Esophagus squamous epithelium (tissue), 5 donors: ENCODE measurements around the gene CRTC3. TPM values are rescaled to one million over a fixed set of nuclear protein-coding genes. Genes with fewer than 3 reads are reported as not detected.

Experiments
- DNase-seq: peaks from one replicate; lab custom pipeline; 2025; lab: John Stamatoyannopoulos, UW
- H3K27ac ChIP-seq, 4 donors: fragments of 200-600 bp; sonication (generic); one replicate each; pipeline ENCODE4 v1.5.1; 2016 to 2019; ENCODE audit warnings: mild to moderate bottlenecking in 1 of 4
- H3K27me3 ChIP-seq, 4 donors: fragments of 200-600 bp; sonication (generic); 1 replicate in 3 of 4; 2 replicates in 1 of 4; pipeline versions ENCODE4 v1.5.1 to v1.6.0; 2017 to 2021; ENCODE audit warnings: antibody characterized with exemption in 1 of 4
- H3K36me3 ChIP-seq, 3 donors: fragments of 200-600 bp; sonication (generic); one replicate each; pipeline ENCODE4 v1.5.1; 2016 to 2019
- H3K4me1 ChIP-seq, 3 donors: fragments of 200-600 bp; sonication (generic); one replicate each; pipeline ENCODE4 v1.5.1; 2017 to 2019
- H3K4me3 ChIP-seq, 4 donors: fragments of 200-600 bp; sonication (generic); 1 replicate in 3 of 4; 2 replicates in 1 of 4; pipeline ENCODE4 v1.5.1; 2016 to 2019; ENCODE audit warnings: mild to moderate bottlenecking in 2 of 4, moderate library complexity in 1 of 4
- H3K9me3 ChIP-seq, 3 donors: fragments of 200-600 bp; sonication (generic); one replicate each; pipeline ENCODE4 v1.5.1; 2016 to 2019
- POLR2A ChIP-seq, 4 donors: fragments of 450-650 bp; IDR thresholded peaks; one replicate each; pipeline ENCODE4 v1.6.1; 2017; ENCODE audit warnings: antibody characterized with exemption in 4 of 4, mild to moderate bottlenecking in 4 of 4, moderate library complexity in 3 of 4
- WGBS, 2 donors: methylation state at CpG; one replicate each; pipeline ENCODE4 v1.1.5; 2018; 5-methylcytosine and 5-hydroxymethylcytosine counted together
- intact Hi-C: fragments of 100-400 bp; cut with DNase I; formaldehyde crosslinking; loops from one replicate; pipeline ENCODE4 v1.15.0; 2022
- total RNA-seq, 4 donors: library from RNA; depleted of rRNA; stranded (reverse); fragments of >200 nt; gene quantifications; one replicate each; pipeline ENCODE4 v1.1.0, GENCODE V29; 2016
- TF ChIP-seq, protein P1 (sequence below), 6 experiments: fragments of 450-650 bp in 4 of 6; fragments of 200-600 bp in 2 of 6; sonication (generic) in 2 of 6; IDR thresholded peaks; one replicate each; pipeline ENCODE4 v1.5.1; 2016 to 2019; ENCODE audit warnings: antibody characterized with exemption in 6 of 6, mild to moderate bottlenecking in 4 of 6, moderate library complexity in 4 of 6
- donor health status: DM: yes; HTN: yes; CAD: no.

The CRTC3 gene
- total RNA-seq, 4 donors from 2014 or later: 10.0 to 33.0 (median 13.3) TPM

DNA sequence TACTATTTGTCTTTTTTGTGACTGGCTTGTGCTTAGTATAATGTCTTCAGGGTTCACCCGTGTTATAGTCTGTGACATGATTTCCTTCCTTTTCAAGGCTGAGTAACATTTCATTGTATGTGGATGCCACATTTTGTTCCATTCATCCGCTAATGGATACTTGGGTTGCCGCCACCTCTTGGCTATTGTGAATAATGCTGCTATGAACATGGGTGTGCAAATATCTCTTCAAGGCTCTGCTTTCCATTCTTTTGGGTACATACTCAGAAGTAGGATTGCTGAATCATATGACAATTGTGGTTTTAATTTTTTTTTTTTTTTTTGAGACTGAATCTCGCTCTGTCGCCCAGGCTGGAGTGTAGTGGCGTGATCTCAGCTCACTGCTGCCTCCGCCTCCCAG lies 15.4 kb downstream of the CRTC3 start:
- WGBS, 2 donors: 84 to 90% methylated on average over 7 of the region's 7 CpGs
- intact Hi-C loops: no loop called here

DNA sequence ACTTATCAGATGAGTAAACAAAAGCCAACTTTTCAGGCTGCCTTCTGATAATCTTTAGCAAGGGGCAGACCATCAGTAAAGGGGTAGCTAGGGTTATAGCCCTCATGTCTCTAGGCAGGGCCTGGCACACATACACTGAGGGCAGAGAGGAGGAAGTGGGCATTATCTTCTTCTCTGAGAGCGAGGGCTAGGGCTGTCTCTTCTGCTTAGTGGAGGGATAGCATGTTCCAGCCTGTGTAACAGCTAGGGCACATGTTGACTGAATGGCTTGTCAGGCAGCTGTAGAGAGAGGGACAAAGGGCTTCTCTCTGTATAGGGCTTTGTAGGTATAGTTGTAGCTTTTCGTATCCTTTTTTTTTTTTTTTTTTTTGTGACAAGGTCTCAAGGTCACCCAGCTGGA lies 17.8 kb downstream of the CRTC3 start:
- Histone ChIP-seq H3K27ac (no peak overlapping the region), H3K4me3 (no peak overlapping the region), H3K27me3 (no peaks in the 10 kb centered on the region), H3K36me3 (peaks cover 0 to 42% (median 0%) of the 10 kb centered on the region in 3 donors), H3K4me1 (peaks cover under 1 to 27% (median 2%) of the 10 kb centered on the region in 3 donors), H3K9me3 (no peaks in the 10 kb centered on the region)
- intact Hi-C loops: no loop called here
- no peak for TF ChIP-seq POLR2A (IDR thresholded peaks at IDR 0.05)
- TF ChIP-seq, protein P1, sequence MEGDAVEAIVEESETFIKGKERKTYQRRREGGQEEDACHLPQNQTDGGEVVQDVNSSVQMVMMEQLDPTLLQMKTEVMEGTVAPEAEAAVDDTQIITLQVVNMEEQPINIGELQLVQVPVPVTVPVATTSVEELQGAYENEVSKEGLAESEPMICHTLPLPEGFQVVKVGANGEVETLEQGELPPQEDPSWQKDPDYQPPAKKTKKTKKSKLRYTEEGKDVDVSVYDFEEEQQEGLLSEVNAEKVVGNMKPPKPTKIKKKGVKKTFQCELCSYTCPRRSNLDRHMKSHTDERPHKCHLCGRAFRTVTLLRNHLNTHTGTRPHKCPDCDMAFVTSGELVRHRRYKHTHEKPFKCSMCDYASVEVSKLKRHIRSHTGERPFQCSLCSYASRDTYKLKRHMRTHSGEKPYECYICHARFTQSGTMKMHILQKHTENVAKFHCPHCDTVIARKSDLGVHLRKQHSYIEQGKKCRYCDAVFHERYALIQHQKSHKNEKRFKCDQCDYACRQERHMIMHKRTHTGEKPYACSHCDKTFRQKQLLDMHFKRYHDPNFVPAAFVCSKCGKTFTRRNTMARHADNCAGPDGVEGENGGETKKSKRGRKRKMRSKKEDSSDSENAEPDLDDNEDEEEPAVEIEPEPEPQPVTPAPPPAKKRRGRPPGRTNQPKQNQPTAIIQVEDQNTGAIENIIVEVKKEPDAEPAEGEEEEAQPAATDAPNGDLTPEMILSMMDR (IDR thresholded peaks at IDR 0.05): no peak
- no peak for DNase-seq
- WGBS, 2 donors: 84 to 100% methylated on average over 1 to 2 of the region's 2 CpGs

More for the DNA sequence above, 15.4 kb downstream of the CRTC3 start:
- Histone ChIP-seq H3K27ac (no peak overlapping the region), H3K4me1 (peaks cover 0 to 6% (median 0%) of the 10 kb centered on the region in 3 donors), H3K9me3 (no peaks in the 10 kb centered on the region), H3K36me3 (peaks cover 0 to 38% (median 0%) of the 10 kb centered on the region in 3 donors), H3K27me3 (no peaks in the 10 kb centered on the region), H3K4me3 (no peak overlapping the region)
- TF ChIP-seq, protein P1 (IDR thresholded peaks at IDR 0.05): no peak
- no peak for TF ChIP-seq POLR2A (IDR thresholded peaks at IDR 0.05)
- no peak for DNase-seq

DNA sequence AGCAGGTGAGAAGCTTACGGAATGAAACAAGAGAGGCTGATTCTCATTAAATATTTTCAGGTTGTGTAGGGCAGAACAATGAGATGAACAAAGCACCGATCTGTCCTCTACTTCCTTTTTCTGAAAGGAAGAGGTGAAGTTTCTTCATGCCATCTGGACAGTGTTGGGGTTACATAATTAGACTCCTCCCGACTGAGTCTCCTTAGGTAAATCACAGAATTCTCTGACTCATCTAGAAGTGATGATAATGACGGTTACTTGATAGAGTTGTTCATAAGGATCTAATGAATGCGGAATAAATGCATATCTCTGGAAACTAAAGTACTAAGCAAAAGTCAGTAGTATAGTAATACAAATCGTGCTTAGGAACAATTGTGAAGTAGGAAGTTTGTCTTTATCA lies 21.2 kb downstream of the CRTC3 start:
- no peak overlapping the region for H3K27ac ChIP-seq
- peaks cover 0 to 28% (median 0%) of the 10 kb centered on the region in 3 donors for H3K36me3 ChIP-seq
- intact Hi-C loops: no loop called here
- TF ChIP-seq, protein P1 (IDR thresholded peaks at IDR 0.05): no peak
- TF ChIP-seq POLR2A (IDR thresholded peaks at IDR 0.05): no peak
- DNase-seq: no peak
- H3K4me1 ChIP-seq: peaks cover 4 to 44% (median 7%) of the 10 kb centered on the region in 3 donors
- H3K4me3 ChIP-seq: no peak overlapping the region
- 69 to 72% methylated on average over 6 of the region's 6 CpGs for WGBS, 2 donors
- no peaks in the 10 kb centered on the region for H3K27me3 ChIP-seq
- H3K9me3 ChIP-seq: no peaks in the 10 kb centered on the region

DNA sequence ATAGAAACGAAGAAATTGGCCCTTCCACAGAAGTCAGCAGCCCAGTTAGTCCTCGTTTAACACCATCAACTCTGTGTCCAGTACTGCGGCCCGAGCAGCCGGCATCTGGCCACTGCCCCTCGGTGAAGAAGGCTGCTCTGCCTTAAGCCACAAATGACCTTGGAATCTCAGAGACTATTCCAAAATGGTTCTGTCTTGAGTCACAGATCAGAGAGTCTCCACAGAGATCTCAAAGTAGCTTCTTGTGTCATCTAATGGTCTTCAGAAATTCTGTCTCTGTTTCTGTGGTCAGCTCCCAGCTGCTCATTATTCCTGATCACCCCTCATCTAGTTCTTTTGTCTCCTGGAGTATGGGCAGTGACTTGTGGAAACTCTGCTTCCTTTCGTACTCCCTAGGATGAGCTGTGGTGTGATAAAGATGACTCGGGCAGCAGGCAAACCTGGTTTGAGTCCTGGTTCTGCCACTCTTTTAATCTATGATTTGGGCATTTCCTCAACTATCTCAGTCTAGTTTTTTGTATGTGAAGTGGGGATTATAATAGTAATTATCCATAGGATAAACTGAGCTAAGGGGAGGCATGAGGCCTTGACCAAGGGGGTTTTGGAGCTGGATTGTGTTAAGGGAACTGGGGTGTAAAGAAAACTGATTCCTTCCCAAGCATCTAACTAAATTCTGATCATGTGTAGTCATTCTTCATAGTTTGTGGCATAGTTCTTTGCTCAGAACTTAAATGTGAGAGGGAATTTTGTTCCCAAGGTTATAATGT lies 22.6 kb downstream of the CRTC3 start:
- peaks cover 0 to 28% (median 0%) of the 10 kb centered on the region in 3 donors for H3K36me3 ChIP-seq
- intact Hi-C loops: no loop called here
- TF ChIP-seq, protein P1 (IDR thresholded peaks at IDR 0.05): no peak
- no peak for TF ChIP-seq POLR2A (IDR thresholded peaks at IDR 0.05)
- H3K4me3 ChIP-seq: no peak overlapping the region
- no peak for DNase-seq
- H3K4me1 ChIP-seq: peaks cover 7 to 49% (median 11%) of the 10 kb centered on the region in 3 donors
- H3K27ac ChIP-seq: peak overlapping the region; percentile 43 to 81 (median 76)
- H3K9me3 ChIP-seq: no peaks in the 10 kb centered on the region
- no peaks in the 10 kb centered on the region for H3K27me3 ChIP-seq
- 73 to 81% methylated on average over 8 of the region's 8 CpGs for WGBS, 2 donors

DNA sequence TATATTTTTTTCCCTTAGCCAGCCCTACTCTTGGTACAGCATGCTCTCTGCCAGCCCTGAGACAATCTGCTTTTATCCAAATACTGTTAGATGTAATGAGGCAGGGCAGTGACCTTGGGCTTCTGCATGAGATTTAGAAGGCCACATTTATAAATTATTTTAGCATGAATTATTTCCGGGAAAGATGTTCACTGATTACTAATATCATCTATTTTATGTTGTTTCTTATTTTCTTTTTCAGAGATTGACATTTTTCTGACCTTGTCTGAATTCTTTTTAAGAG lies 23.1 kb downstream of the CRTC3 start:
- TF ChIP-seq, protein P1 (IDR thresholded peaks at IDR 0.05): no peak
- no peak for TF ChIP-seq POLR2A (IDR thresholded peaks at IDR 0.05)
- peak overlapping the region; percentile 43 to 81 (median 76) for H3K27ac ChIP-seq
- intact Hi-C loops: no loop called here
- DNase-seq: no peak
- H3K27me3 ChIP-seq: no peaks in the 10 kb centered on the region
- peaks cover 12 to 49% (median 14%) of the 10 kb centered on the region in 3 donors for H3K4me1 ChIP-seq
- WGBS, 2 donors: 63% methylated on average over 1 of the region's 1 CpG
- no peak overlapping the region for H3K4me3 ChIP-seq
- H3K9me3 ChIP-seq: no peaks in the 10 kb centered on the region
- peaks cover 0 to 27% (median 0%) of the 10 kb centered on the region in 3 donors for H3K36me3 ChIP-seq
